HG03045 (cell line): ENCODE measurements around the gene NEDD4L.

Experiments
- ATAC-seq: cut with Tn5 transposase; IDR thresholded peaks from one replicate; pipeline ENCODE4 v1.9.1; 2021; ENCODE audit warnings: mild to moderate bottlenecking, moderate library complexity; ENCODE audit not compliant: unreplicated experiment

Gene NEDD4L

DNA sequence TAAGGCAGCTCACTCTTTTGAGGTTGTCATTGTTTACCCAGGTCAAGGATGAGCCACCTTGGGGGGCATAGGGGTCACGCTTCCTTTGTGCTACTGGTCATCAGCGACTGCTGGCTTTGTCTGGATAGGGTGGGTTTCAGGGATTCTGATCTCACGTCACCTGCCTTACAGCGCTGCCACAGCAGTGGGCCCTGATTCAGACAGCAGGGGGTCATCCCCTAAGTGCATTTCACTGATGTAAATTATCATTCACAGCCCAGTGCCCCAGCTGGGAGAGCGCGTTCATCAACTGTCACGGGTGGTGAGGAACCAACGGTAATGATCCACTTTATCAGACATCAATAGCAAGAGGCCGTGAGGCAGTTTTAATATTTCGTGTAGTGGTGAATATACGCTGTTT, 291.2 kb downstream of the NEDD4L start:
- ATAC-seq: no peak

DNA sequence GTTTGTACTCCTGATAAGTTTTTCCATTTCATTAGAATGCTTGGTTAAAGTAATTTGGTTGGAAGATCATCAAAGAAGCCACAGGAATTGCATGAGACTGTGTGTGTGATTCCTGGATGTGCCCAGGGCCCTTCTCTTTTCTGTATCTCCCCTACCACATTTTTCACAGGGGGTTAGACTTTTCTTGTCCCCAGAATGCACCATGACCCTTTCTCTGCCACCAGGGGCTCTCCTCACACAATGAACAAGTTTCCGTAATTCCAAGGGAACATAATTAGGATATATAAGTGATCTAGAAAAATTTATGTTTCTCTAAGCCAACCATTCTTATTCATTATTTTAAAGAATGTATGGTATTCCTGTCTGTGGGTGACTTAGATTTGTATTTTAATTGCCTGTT, 291.8 kb downstream of the NEDD4L start:
- ATAC-seq: no peak

DNA sequence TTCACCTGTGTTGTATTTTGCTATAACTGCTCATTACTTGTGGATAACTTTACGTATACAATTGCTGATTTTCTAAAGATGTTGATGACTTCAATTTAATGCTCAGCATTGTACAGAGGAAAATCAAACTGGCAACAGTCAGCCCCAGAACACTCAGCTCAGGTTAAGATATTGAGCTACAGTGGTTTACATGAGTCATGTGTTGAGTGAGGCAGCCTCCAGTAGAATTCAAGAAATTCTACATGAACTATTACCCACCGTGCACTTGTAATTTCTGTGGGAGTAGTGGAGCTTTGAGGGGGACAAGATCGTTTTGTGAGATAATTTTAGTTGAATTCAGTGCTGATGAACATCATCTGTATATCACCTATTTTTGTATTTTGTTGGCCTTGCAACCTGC, 292.6 kb downstream of the NEDD4L start:
- no peak for ATAC-seq

DNA sequence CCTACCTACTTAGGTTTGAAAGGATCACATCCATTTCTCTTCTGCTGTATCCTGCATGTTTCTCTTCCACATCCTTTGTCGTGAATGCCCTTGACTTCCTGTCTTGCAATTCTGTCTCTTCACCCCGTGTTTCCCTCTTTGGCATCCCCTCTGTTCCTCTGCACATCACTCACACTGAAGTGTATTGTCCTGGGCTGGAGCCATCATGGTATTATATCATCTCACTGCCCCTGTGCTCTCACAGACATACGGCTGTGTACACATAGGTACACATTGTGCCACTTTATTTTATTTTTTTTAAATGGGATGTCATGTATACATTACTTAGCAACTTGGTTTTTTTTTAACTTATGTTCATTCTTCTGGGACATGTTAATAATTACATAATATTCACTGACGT, 293.3 kb downstream of the NEDD4L start:
- no peak for ATAC-seq

DNA sequence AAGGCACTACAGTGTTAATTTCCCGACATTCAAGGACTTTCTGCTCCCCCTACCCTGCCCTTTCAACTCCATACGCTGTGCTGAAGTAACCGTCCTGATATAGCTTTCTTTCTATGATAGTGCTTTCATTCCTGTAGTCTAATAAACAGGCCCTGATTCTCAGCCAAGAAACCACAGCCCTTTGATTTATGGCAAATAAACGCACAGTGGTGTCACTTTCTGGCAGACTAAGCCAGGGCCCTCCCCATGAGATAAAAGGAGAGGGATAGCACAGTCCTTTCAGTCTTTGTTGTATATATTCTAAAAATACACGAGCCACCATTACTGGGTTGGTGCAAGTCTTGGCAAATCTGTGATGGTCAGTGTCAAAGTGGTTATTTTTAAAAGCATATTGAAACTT, 293.7 kb downstream of the NEDD4L start:
- ATAC-seq: no peak

DNA sequence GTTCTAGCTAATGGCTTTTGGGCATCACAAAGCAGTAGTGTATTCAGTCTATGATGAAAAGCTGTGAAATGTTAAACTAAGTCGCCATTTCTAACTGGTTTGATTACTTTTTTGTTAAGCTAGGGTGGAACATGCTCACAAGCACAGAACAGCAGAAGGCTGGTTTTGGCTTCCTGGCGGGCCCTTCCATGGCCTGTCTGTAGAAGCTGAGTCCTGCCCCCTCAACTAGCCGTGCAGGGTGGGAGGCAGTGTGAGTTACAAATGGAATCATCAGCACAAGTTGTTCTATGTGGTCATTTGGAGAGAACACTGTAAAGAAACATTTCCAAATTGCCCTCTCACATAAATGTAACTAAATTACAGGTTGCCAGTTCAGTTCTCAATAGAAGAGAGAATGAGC, 294.1 kb downstream of the NEDD4L start:
- no peak for ATAC-seq

DNA sequence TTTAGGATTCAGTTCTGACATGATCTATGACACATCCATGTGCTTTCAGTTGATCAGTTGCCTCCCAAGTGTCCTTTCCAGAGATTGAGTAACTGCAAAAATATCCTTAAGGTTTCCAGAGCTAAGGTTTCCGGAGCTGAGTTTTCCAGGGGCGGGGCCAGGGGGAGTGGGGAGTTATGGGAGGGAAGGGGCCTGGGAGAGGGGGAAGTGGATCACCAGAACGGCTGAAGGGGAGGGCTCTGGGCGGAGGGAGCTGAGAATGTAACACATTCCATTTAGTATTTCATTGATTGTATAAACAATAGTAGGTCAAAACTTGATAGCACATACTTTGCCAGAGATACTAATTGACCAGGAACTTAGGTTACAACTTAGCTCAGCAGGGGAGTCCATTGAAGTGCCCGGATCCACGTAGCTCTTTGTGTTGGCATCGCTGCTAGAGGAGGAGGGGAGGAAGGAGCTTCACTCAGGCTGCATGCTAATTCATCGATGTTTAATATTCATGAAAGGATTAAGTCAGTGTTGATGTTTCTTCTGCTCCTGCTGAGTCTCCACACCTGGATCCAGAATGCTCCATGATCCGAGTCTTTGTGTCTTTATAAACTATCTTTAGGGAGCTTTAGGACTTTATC, 295.1 kb downstream of the NEDD4L start:
- no peak for ATAC-seq

DNA sequence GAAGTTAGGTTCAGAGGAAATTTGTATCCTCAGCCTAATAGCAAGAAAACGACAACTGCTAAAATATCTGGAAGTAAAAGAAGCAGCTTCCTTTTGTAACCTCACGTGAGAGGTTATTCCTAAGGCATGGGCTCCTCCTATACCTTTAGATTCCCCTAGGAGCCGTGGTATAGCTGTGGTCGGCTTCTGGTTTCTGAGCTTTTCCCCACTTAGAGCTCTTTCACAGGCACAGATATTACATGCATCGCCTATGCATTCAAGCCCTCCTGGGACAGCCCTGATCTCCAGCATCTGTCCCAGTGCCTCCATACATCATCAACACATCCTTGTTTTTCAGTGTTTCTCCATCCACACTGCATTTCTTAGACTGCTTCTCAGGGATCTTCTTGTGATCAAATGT, 295.9 kb downstream of the NEDD4L start:
- no peak for ATAC-seq

DNA sequence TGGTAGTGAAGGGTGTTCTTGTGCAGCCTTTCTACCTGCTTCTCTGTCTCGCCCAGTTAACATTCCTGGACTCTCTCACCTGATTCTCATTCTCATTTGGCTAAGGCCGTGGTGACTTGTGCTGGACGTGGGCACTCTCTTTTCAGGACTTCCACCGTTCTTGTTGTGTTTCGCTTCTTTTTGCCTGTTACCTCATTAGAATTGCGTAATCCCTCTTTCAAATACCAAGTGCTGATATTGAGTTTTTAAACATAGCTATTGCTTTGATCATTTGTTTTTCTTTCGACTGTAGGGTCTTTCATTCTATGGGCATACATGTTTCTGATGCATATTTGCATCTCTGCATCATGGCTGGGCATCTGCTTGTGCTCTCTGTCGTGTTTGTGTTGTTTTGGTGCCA, 297.9 kb downstream of the NEDD4L start:
- no peak for ATAC-seq

DNA sequence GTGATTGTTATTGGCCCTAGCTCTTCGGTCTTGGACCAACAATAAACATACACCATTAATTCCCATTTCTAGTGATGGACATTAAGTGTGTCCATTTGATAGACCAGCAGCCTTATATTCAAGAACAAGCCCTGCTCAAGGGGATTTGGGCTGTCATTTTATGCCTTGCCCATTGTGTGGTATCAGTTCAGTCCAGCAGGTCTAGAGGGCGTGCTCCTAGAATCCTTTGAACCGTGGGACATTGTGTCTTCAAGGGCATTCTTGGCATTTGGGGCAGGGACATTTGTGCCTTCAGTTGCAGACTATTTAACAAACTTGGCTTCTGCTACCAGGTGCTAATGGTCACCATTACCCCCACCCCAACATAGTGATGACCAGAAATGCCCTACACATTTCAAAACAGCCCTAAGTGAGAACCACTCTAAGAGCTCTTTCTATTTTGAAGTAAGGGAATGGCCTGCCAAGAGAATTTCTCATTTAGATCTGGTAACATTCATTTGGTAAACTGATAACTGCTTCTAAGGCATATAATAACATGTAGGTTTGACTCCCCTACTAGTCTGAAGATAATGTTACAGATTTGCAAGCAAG, 300.1 kb downstream of the NEDD4L start:
- ATAC-seq: no peak

DNA sequence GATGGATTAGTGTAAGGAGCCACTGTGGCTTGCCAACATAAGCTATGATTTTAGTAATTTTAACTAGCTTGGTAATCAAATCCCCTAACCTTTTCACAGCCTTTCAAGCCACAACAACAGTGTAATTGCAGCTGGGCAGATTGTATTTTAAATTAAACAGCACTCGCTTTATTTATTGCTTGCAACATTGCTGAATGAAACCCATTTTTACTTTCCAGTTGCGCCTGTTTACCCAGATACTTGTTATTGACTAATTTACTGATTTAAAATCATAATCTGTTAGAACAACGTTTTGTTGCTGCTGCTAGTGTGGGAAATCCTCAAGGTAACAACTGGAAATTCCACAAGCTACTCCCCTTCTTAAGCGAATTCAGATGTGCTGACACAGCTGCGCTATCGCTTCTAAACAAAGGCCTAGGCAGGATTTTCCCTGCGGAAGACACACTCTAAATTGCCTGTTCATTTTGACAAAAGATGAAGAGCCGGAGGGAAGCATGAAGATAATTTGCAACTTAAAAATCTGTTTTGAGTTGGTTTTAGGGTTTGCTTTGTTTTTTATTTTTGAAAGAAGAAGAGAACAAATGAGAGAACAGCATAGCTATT, 300.9 kb downstream of the NEDD4L start:
- no peak for ATAC-seq

DNA sequence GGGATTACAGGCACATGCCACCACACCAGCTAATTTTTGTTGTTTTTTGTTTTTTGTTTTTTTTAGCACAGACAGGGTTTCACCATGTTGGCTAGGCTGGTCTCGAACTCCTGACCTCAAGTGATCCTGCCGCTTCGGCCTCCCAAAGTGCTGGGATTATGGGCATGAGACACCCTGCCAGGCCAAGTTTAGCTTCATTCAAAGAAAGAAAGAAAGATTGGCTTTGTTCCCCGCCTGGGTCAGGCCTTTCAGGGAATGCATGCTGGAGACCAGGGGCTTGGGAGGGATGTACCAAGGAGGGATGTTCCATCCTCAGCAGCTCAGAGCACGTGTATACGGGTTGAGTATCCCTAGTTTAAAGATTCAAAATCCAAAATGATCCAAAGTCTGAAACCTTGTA, 301.8 kb downstream of the NEDD4L start:
- ATAC-seq: no peak

DNA sequence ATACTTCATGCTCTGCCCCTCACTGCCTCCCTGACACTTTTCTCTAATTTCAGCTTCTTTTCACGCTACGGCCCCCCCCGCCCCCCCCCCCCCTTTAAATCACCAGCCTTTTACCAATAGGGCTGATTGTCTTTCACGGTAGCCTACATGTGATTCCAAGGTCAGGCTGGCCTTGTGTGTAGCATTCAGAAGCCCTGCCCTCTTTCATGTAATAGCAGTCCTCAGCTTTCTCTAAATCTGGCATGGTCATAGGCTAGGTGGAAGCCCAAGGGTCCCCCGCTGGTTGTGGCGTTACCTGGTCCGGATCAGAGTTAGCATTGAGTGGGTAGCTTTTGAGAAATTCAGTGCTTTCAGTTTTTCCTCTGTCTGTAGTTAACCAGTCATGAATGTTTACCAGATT, 303.1 kb downstream of the NEDD4L start:
- ATAC-seq: no peak

DNA sequence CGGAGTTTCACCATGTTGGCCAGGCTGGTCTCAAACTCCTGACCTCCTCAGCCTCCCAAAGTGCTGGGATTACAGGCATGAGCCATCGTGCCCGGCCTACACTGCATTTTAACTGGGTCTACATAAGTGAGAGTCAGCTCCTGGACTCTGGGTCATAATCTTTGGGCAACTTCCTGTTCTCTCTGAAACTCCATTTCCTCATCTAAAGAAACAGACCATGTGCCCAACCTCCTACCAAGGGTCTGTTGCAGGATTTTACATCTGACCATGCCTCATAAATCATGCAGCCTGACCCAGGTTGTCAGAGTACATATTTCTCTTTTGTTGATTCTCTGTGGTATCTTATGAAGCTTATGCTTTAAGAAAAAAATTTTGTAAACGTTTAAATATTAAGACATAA, 304.5 kb downstream of the NEDD4L start:
- ATAC-seq: no peak

DNA sequence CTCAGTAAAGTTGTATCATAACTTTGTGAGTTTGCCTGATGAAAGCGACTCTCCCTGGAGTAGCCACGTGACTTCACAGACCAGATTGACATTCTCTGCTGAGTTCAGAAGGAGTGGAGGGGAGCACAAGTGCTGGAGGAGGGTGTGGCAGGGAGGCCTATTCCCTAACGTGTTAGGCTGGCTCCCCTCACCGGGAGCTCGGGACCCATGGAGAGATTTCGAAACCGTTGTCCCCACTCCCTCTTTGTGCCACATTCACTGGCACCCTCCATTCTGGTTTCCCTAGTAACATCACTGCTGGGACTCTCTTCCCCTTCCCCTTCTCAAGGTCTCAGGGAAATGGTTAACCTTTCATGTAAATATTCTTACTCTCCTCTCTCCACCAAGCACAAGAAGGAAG, 304.9 kb downstream of the NEDD4L start:
- ATAC-seq: no peak

DNA sequence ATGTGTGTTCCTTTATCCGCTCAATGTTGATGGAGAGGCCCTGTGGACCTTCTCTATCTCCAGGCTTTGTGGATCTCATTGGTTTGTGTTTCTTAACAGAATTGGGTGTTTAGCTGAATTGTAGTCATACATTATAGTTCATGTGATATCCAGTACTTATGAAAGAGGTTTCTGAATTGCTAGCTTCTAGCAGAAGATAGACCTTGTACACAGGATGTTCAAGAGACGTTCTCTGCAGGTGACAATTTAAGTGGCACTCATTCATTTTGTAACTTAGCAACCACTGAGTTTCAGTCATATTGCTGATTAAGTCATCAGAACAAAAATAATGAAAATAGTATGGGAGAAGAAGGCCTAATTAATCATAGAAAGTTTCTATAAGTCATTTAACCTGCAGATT, 305.6 kb downstream of the NEDD4L start:
- ATAC-seq: no peak

DNA sequence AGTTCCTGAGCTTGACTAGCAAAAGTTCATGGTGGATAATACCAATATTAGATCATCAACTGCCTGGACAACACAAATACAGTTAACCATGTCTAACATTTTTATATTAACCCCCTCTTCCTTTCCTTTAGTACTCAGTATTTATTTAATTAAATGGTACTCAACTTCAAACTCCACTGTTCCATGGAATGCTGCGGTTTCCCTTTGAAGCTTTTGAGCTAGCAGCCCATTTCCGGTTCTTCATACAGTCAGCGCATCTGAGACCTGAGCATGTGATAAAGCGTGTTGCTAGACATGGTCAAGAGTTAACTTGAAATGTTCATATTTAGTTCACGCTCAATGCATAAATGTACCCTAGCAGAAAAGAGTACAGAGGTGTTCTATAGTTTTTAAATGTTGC, 306.5 kb downstream of the NEDD4L start:
- no peak for ATAC-seq

DNA sequence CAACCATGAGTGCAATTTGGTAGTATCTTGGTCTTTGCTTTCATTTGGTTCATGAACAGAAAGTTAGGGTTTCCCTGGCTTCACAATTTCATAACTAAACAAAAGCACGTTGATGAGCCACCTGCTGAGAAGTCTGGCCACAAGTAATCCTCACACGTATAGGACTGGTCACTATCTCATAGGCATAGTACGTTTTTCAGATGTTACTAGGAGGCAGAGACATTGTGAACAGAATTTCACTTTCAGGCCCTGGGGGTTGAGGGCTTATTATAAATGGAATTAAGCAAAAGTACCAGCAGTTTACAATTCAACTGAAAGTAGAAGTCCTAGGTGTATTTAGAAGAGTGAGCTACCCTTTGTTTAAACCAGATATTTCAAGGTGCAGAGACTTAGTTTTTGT, 307.8 kb downstream of the NEDD4L start:
- no peak for ATAC-seq

DNA sequence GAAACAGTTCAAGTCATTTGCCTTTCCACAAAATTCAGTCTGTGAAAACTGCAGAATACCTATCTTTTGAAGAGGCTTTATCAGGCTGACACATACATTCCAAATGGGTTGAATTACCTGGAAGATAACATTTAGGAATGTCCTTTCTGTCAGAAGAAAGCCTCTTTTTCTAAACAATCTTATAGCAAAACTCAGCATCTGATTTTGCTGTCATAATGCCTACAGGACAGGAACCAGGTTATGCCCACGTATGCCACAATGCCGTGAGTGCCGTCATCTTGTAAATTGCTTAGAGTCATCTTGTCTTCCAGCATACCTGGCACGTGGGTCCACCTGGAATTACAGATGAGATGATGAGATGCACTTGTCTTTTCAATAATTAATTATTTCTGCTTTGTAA, 309.6 kb downstream of the NEDD4L start:
- ATAC-seq: no peak

DNA sequence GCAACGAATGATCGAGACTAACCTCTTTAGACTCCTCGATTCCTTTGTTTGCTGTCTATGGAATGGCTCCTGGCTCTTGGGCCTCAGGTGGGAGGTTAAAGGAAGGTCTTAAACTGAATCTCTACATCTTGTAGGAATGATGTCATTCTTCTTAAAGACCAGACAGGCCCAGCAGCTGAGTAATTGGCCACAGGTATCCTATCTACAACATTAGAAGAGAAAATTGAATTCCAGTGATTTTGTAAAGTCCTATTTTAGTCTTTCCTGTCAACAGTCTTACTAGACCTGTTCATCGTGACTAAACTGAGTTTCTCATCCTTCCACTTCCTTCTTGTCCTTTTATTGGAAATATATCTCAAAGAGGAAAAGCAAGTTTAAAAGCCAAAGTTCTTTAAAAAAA, 310.0 kb downstream of the NEDD4L start:
- ATAC-seq: no peak

DNA sequence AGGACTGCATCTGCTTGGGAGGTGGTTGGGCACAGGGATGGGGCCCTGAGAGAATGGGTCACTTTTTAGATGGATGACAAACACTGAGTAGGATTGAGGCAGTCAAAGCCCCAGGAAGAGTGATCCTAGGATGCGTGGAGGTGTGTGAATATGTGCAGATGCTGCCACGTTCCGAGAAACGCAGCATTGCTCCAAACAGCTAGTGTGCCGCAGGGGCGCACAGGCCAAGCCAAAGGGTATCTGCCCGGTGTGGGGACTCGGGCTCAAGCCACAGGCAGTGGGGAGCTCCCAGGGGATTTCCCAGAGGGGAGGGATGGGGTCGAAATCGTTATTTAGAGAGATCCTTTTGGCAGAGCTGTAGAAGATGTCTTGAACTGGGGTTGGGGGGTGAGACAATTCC, 310.8 kb downstream of the NEDD4L start:
- no peak for ATAC-seq

DNA sequence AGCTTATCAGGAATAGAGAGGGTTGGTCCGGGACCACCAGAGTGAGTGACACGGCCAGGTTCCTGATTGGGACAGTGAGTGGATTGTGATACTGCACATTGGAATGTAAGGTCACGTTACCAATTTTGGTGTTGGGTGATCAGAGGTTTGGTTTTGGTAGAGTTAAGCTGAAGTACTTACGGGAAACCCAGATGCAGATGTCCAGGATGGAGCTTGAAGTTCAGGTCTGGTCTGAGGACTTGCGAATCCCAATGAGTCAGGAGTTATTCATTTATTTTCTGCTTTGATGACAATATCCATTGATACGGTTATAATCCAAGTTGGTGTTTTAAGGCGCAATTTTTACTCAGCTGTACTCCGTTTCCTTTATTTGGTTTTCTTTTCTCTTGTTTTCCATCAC, 311.2 kb downstream of the NEDD4L start:
- ATAC-seq: no peak

DNA sequence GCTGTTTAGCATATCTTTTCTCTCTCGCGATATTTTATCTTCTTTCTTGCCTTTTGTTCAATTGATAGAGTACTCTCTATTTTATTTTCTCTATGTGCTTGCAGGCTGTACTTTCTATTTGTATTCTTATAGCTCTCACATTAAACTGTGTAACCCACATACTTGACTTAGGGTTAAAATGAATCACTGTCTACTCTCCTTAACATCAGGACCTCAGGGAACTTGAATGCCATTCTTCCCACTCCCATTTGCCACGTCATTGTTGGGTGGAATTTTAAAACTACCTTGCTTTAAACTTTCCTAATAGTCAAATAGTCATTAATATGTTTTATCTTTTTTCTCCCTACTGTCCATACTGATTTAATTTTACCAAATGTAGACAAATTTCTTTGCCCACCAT, 315.2 kb downstream of the NEDD4L start:
- ATAC-seq: no peak
